Kidney glomerular epithelial cell (primary cell): Measurements from ENCODE around the gene SLC5A12.

Experiments used
- DNase-seq: peaks from one replicate; lab custom pipeline; 2025; lab: John Stamatoyannopoulos, UW

The SLC5A12 gene

GRCh38 chr11:26719289-26719973 is 2.4 kb downstream of the SLC5A12 start:
- no peak for DNase-seq

- no peak for DNase-seq
These were observed 4.1 kb downstream of the SLC5A12 start for GRCh38 chr11:26717771-26718170.

GRCh38 chr11:26715133-26715532 is 6.7 kb downstream of the SLC5A12 start:
- no peak for DNase-seq

DNA sequence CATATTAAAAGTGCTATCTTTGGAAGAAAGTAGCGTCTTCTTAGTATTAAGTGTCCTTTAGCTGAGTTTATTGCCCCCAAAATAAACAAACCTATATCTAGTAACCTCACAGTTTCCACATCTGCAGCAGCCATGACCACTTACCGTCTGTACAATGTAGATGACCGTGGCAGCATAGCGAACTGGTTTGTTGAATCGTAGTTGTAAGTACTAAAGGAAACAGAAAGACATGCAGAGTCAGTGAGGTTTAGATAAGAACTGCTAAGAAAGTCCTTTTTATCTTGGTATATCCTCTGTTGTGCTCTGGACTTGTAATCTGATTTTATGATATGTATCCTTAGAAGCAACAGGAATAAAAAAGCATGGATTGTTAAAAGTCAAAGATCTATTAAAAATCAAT is 9.4 kb downstream of the SLC5A12 start:
- DNase-seq: no peak

DNA sequence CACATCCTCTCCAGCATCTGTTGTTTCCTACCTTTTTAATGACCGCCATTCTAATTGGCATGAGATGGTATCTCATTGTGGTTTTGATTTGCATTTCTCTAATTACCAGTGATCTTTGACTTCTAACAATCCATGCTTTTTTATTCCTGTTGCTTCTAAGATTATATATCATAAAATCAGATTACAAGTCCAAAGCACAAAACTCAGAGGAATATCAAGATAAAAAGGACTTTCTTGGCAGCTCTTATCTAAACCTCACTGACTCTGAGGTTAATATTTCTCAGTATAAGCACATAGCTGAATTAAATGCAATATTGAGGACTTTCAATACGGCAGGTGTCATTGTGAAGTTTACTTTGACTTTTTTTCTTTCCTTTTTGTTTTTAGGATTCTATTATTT is 11.4 kb downstream of the SLC5A12 start:
- DNase-seq: no peak

DNA sequence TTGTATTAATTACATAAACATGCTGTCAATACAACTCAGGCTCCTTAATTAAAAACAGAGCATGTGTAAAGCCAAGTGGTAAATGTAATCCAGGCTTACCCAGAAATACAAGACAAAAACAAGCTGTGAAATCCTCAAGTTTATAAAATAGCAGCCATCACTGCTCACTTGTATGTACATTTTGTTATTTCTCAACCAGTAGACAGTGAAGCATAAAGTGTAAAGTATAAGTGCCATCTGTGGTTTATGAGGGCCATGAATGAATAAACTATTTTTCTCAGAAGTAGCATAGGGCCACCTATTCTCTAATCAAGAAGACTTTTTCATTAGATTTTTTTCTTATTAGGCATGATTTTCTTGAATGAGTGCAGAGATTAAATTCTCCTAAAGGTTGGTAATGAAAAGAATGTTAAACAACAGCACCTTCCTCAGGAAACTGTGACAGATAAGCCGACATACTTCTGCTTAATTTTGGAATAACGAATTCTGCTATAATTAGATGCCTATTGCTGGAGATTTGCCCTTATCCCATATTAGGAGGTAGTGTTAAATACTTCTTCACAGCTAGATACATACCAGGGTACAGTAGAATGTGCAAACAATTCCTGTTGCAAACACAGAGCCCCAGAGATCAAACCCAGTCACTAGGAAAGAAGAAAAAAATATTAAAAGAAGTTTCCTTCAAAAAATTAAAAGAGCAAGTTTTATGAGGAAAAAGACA is 13.0 kb downstream of the SLC5A12 start:
- no peak for DNase-seq

GRCh38 chr11:26706181-26706580 is 15.7 kb downstream of the SLC5A12 start:
- no peak for DNase-seq

GRCh38 chr11:26704249-26704648 is 17.6 kb downstream of the SLC5A12 start:
- DNase-seq: peak; percentile 31

DNA sequence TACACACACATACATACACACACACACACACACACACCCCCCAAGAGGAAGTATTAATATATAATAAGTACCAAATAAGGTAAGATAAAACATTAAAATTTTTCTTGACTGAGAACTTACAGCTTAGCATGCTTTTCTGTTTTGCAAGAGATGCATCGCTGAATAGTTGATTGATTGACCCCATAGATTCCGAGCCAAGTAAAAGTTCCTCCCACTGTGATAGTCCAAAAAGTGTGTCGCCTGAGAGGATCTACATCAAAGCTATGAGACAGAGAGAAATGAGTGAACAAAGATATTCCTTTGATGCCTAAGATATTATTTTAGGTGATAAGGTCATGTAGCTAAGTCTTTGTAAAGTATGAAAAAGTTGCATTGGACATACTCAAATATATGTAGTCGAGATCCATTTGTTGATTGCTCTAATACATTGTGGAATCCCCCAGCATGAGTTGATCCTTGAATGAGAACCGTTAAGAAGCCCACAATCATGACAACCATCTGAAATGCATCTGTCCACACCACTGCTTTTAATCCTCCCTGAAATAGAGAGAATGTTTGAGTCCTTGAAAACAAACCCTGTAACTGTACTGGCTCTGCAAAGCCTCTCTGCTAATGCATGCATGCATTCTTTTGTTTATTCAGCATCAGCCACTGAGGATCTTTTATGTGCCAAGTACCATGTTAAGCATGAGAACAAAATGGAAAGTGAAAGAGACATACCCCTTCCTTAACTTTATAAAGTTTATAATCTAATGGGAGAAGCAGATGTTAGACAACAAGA is 18.3 kb downstream of the SLC5A12 start:
- DNase-seq: no peak

DNA sequence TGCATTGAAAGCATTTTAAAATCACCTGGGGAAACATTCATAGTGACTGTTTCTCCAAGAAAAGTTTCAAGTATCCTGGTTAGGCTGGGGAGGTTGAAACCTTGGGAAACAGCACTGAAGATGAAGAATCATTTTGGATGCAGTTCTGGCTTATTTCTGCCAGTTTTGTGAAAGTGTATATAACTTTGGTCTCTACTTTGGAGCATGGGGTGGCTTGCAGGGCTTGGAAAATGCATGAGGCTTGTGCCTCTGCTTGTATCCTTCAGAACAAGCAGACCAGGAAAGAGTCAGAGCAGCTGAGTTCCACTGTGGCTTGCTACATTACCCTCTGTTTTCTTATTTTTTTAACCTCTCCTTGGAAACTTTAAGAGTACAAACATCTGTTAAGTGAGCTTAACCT is 19.5 kb downstream of the SLC5A12 start:
- no peak for DNase-seq

- no peak for DNase-seq
These were observed 21.2 kb downstream of the SLC5A12 start for GRCh38 chr11:26700574-26701235.

DNA sequence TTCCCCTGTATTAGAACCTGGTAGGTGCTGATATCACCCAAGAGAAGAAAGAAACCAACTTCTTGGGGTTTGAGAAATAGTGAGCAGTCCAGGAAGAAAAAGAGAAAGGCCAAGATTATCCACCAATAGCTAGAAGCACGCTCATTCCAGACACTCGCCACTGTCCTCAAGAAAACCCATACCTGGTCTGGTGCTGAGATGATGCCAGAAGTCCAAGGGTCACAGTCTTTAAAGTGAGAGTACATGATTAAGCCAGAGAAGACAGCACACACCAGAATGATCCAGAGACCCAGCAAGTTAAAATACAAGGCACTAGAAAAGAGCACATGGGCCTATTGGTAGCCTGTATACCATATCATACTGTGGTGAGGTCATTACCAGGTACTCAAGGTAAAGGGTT is 23.6 kb downstream of the SLC5A12 start:
- no peak for DNase-seq

- no peak for DNase-seq
These were observed 25.5 kb downstream of the SLC5A12 start for GRCh38 chr11:26696330-26696729.

DNA sequence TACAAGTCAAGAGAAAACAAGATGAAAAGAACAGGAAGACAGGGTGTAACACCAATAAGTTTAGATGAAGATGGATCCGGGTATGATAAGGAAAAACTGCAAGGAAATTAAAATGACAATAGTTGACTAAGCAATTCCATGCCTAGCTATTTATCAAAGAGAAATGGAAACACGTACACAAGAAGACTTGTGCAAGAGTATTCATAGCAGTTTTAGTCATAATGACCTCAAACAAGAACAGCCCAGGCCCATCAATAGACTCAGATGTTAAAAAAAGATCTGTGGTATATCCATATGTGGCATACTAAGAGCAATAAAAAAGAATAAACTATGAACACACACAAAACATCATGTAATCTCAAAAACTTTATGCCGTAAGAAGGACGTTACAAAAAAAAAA is 33.2 kb downstream of the SLC5A12 start:
- no peak for DNase-seq

GRCh38 chr11:26687351-26687750 is 34.5 kb downstream of the SLC5A12 start:
- no peak for DNase-seq

GRCh38 chr11:26677566-26677965 is 44.3 kb downstream of the SLC5A12 start:
- DNase-seq: no peak

DNA sequence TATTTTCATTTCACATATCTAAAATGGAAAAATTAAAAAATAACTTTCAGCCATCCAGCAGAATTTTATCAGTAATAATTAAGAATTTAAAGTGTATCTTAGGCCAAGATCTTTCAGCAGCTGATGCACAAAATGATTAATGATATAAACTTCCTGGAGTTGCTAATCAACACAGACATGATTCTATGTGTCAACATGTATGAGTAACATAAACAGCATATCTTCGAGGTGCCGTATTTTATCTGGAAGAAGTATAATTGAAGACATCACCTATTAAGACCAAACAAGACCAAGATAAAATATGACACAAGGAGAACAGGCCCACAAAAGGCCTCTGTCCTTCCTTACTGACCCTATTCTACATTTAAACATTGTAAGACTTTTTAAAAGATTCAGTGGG is 45.2 kb downstream of the SLC5A12 start:
- no peak for DNase-seq

DNA sequence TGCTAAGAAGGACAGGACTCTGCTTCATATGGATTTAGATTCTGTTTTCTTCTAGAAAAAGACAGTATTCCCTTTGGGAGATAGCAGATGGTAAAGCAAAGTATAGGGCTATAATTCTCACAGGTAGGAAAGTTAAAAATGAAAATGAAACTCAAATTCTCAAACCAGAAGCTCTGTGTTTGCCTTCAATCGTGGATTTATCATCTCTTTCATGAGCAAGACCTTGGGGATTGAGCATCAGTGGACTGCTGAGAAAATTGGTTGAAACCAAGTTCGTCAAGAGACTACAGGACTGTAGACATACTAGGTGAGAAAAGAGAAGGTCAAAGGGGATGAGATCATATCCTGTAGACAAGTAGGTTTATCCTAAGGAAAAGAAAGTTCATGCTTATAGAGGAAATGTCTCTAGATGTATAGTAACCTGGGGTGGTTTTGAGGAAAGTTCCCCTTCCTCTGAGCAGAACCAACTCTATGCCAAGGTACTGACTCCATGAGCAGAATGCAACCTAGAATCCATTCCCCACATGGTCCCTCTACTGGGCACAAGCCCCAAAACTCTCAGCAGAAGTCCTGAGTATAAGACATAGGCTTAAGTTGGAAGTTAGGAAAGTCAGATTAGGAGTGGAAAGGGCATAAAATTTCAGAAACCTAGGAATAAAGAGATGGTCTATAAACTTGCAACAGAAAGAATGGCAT is 46.5 kb downstream of the SLC5A12 start:
- DNase-seq: no peak

- no peak for DNase-seq
These were observed 55.9 kb downstream of the SLC5A12 start for GRCh38 chr11:26665946-26666345.

DNA sequence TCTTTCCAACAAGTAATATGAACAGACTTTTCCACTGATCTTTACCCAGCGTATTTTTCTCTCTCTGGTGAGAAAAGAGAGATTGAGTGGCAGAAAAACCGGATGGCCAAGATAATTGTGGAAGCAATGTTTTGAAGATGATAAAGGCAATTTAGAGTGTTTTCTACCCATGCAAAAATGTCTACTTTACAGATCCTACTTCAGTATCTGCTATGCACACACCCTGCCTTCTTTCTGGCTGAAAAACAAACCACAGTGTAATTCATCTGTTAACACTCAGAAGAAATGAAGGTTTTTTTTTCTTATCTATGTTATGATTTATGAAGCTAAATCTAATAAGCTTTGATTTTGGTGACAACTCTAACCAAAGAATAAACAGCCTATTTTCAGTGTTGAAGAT is 56.8 kb downstream of the SLC5A12 start:
- DNase-seq: no peak

GRCh38 chr11:26662916-26663315 is 58.9 kb downstream of the SLC5A12 start:
- no peak for DNase-seq

GRCh38 chr11:26655287-26655686 is 66.6 kb downstream of the SLC5A12 start:
- no peak for DNase-seq
